SK-N-MC (cell line): ENCODE data around the gene PLEKHM3.

Experiments used
- EZH2 ChIP-seq: fragments of 200-600 bp; sonication (generic); IDR thresholded peaks from one replicate; pipeline ENCODE4 v1.6.1; 2017; ENCODE audit warnings: antibody characterized with exemption
- FOXP2 ChIP-seq: optimal IDR thresholded peaks from 2 replicates; pipeline ENCODE3; 2011; ENCODE audit warnings: mild to moderate bottlenecking, moderate library complexity; ENCODE audit not compliant: insufficient read depth; ENCODE audit errors: extremely low read length, control extremely low read depth
- POLR2AphosphoS5 ChIP-seq: IDR thresholded peaks from 2 replicates; pipeline ENCODE4 v1.6.1; 2012; ENCODE audit warnings: mild to moderate bottlenecking, low read depth, low read length, borderline replicate concordance

- no peak for TF ChIP-seq EZH2
- TF ChIP-seq POLR2AphosphoS5 = no peak
- TF ChIP-seq FOXP2 = no peak
Observed at GRCh38 chr2:208037564-208038487, 12.5 kb upstream of the PLEKHM3 start.
